NCI-H345 treated with DMSO at 0.1 percent for 48 hours (cell line): ENCODE data around the gene ALB.

Experiments
- DNase-seq: peaks from one replicate; lab custom pipeline; 2025; ENCODE audit not compliant: unreplicated experiment; lab: John Stamatoyannopoulos, UW

Gene ALB

DNA sequence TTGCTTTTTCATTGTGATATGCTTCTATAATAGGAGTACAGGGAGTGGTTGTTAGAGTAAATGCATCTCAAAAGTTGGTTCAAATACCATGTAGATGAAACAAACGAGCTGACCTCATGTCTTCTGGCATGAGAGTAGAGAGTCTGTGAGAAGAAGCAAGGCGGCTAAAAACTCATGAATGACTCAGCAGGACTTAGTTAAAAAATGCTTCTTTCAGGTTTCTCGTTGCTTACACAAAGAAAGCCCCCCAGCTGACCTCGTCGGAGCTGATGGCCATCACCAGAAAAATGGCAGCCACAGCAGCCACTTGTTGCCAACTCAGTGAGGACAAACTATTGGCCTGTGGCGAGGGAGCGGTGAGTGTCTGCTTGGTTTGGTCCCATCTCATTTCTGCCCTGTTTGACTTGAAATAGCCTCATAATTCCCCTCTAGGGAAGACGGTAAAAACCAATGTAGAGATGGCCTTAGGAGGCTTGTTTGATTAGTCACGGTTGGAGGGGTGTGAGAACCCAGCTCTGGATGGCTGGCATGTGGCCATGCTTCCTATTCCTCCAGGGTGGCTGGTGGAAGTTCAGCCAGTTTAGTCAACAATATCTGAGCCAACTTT, 46.4 kb downstream of the ALB start:
- peak; percentile 91 for DNase-seq

DNA sequence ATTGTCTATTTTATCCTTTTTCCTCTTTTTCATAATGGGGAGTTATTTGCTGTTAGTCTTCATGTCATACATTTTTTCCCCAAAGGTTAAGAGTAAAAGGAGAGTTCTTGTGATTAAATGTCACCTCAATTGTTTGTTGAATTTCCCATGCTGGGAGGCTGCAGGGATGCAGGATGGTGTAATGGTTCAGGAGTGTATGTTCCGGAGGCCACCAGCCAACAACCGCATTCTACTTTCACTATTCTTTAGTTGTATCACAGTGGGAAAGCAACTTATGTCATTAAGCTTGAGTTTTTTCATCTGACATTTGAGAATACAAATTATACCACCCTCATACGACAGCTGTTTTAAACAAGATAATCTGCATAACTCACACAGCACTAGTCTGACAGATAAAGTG, 47.3 kb downstream of the ALB start:
- peak; percentile 78 for DNase-seq

DNA sequence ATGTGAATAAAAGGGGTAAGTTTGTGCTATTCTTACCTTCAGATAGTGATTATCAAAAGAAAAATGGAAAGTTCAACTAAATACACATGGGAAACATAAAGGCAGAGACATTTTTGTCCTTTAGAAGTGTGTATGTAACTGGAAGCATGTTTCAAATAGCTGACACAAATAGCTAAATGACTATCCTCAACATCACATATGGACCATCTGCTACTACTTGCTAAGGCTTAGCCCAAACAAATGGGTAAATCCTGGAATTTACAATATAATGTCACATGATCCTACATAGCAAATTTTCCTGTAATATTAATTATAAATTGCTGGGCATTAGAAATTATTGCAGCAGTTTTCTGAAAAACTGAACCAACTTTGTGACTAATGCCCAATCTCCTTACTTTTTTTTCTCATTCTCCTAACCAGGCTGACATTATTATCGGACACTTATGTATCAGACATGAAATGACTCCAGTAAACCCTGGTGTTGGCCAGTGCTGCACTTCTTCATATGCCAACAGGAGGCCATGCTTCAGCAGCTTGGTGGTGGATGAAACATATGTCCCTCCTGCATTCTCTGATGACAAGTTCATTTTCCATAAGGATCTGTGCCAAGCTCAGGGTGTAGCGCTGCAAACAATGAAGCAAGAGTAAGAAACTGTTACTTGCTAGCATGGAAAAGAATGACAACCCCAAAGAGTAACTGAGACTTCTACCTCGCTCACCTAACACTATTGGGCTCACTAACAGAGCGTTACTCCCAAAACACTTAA, 48.1 kb downstream of the ALB start:
- no peak for DNase-seq

DNA sequence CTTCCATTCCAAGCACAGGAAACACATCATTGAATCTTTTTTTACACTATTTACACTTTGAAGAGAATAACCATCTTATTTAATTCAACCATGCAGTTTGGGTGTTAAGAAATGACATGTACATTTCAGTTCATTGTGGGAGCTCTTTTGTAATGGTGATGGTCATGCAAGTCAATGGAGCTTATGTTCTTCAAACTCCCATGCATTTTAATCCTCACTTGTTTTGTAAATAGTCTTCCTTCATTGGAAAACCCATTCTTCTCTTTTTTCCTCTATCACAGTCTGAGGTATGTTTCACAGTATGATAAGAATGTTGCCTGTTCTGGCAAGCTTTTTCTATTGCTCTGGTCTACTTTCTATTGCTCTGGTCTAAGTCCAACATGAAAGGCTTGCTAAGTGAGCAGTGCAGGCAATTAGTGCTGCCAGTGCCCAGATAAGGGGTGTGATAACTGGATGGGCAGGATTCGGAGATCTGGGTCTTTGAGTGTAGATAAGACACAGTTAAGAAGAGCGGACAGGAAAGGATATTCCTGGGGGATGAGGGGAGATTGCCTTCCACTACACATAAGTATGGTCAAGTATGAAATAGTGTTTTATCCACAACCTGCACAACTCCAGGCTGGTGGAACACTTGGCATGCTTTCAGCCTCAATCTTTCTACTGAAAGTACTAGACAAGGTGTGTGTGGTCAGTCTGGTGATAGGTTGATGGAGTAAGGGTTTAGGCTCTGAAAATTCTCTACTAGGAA, 49.0 kb downstream of the ALB start:
- no peak for DNase-seq

- no peak for DNase-seq
Observed at GRCh38 chr4:73453701-73454005, 49.6 kb downstream of the ALB start.

DNA sequence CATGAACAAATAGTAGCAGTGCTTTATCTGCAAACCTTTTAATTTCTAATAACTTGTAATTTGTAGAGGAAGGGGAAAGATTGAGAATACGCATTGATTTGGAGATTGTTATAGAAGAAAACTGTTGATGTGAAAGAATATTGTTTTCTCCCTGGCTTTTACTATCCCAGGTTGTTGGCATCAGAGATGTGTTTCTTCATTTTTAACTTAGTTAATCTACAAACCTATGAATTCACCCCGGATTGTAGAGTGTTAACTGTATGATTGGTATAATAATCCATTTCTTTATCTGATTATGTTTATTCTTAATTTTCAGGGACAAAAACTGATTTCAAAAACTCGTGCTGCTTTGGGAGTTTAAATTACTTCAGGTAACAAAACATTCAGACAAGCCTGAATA, 50.8 kb downstream of the ALB start:
- no peak for DNase-seq

- no peak for DNase-seq
Observed at GRCh38 chr4:73456177-73457022, 52.3 kb downstream of the ALB start.

GRCh38 chr4:73458184-73459047, 54.3 kb downstream of the ALB start:
- DNase-seq, result no peak

GRCh38 chr4:73459048-73459421, 54.9 kb downstream of the ALB start:
- no peak for DNase-seq

DNA sequence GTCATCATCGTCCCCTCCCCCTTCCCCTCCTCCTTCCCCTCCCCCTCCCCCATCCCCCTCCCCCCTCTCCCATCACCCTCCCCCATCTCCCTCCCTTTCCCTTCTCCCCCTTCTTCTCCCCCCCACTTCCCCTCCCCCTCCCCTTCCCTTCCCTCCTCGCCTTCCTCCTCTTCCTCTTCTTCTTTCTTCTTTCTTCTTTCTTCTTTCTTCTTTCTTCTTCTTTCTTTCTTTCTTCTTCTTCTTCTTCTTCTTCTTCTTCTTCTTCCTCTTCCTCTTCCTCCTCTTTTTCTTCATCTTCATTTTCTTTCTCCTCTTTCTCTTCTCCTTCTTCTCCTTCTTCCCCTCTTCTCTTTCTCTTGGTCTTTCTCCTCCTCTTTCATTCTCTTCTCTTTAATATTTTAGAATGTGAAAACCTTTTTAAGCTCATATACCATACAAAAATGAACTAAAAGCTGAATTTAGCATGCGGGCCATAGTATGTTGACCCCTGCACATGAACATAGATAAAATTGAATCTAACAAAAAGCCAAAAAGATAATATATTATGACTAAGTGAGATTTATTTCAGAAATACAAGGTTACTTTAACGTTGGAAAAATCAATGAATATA, 56.9 kb downstream of the ALB start:
- DNase-seq, result no peak

- no peak for DNase-seq
Observed at GRCh38 chr4:73468170-73468569, 64.1 kb downstream of the ALB start.

- DNase-seq, result no peak
Observed at GRCh38 chr4:73470728-73471127, 66.6 kb downstream of the ALB start.
